Measurements from ENCODE around the gene COL2A1.

- TF ChIP-seq, protein P1, sequence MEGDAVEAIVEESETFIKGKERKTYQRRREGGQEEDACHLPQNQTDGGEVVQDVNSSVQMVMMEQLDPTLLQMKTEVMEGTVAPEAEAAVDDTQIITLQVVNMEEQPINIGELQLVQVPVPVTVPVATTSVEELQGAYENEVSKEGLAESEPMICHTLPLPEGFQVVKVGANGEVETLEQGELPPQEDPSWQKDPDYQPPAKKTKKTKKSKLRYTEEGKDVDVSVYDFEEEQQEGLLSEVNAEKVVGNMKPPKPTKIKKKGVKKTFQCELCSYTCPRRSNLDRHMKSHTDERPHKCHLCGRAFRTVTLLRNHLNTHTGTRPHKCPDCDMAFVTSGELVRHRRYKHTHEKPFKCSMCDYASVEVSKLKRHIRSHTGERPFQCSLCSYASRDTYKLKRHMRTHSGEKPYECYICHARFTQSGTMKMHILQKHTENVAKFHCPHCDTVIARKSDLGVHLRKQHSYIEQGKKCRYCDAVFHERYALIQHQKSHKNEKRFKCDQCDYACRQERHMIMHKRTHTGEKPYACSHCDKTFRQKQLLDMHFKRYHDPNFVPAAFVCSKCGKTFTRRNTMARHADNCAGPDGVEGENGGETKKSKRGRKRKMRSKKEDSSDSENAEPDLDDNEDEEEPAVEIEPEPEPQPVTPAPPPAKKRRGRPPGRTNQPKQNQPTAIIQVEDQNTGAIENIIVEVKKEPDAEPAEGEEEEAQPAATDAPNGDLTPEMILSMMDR (conservative IDR thresholded peaks at IDR 0.05): no peak
- TF ChIP-seq EZH2 (IDR thresholded peaks at IDR 0.05; ENCODE audit: low read depth): no peak
Observed at GRCh38 chr12:48010366-48010970, 6.2 kb upstream of the COL2A1 start.

All from PC-9 (cell line).